OCI-M1 (cell line): ENCODE data around the gene CSRP1.

Experiments used
- DNase-seq: peaks from one replicate; lab custom pipeline; 2025; lab: John Stamatoyannopoulos, UW

The CSRP1 gene

DNA sequence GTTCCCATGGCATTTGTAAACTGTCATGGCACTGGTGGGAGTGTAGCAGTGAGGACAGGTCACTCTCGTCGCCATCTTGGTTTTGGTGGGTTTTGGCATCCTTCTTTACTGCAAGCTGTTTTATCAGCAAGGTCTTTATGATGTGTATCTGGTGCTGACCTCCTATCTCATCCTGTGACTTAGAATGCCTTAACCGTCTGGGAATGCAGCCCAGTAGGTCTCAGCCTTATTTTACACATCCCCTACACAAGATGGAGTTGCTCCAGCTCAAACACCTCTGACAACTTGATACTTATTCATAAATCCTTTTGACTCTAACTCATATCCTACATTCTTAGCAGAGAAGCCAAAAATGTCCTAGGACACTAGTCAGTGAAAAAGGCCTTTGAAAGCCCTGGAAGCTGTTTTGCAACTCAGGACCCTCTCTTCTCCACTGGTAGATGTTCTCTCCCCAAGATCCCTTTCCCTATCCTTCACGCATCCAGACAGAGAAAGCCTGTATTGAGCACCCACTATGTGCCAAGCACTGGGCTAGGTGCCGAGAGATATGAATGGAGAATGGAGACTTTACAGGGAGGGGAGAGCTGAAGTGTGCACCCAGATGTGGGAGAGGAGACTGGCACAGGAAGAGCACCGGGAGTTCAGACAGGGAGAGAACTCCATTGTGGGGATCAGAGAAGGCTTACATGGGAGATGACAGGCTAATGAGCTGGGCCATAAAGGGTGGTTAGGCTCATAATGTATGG, 6.7 kb upstream of the CSRP1 start:
- no peak for DNase-seq

DNA sequence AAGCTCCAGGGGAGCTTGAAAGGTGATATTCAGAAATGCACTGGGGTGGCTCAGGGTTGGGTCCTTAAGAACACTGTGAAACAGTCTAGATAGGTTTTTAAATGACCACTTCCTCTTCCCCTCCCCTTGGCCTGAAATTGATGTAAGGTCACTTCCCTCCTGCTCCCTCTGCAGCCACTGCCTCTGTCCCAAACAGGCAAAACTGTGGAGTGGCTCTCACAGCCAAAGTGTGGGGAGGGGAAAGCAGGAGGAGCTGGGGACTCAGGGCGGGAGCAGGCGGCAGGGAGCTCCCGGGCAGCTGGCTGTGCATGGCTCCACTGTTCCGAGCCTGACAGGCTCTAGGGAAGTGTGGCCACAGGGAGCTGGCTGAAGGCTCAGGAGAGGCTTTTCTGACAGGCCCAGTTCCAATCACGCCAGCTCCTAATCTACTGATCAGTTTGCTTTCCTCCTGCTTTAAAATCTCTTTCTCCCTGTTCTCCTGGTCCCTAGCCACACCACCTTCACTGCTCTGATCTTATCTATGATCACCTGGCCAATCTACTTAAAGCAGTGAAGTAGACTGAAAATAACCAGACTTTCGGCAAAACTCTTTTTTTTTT, 5.1 kb upstream of the CSRP1 start:
- peak; percentile 86 for DNase-seq

DNA sequence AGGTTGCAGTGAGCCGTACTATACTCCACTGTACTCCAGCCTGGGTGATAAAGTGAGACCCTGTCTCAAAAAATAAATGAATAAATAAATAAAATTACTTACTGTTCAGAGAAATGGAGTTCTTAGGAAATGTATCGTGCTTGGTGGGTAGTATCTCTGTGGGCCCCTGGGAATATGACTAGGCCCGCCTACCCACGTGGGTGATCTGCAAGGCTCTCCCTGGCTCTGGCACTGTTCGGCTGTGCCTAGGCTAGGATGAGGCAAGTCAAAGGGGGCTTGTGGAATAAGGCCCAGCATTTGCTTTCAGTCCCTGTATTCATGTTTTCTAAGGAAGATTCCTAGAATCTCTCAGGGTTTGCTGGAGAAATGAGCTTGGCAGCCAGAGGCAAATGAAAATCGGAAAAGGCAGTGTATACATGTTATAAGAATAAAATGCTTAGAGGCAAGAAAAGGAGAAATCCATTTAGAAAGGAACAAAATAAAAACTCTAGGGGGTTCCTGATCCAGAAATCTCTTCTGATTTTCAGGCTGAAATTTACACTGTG, 4.5 kb upstream of the CSRP1 start:
- no peak for DNase-seq

DNA sequence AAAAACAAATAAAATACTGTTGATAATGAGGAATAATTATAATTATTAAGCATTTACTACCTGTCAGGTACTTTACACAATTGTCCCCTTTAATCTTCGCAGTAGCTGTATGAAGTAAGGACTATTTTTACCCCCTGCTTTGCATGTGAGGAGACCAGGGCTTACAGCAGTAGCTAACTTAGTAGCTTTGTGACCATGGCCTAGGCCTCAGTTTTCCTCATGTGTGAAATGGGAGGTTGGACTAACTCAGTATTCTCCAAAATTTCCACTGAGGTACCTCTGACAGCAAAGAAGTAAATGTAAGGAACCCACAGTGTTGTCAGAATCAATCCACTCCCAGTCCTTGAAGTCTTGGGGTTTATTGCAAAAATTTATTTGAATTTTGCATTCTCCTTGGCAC, 3.8 kb upstream of the CSRP1 start:
- DNase-seq: no peak

DNA sequence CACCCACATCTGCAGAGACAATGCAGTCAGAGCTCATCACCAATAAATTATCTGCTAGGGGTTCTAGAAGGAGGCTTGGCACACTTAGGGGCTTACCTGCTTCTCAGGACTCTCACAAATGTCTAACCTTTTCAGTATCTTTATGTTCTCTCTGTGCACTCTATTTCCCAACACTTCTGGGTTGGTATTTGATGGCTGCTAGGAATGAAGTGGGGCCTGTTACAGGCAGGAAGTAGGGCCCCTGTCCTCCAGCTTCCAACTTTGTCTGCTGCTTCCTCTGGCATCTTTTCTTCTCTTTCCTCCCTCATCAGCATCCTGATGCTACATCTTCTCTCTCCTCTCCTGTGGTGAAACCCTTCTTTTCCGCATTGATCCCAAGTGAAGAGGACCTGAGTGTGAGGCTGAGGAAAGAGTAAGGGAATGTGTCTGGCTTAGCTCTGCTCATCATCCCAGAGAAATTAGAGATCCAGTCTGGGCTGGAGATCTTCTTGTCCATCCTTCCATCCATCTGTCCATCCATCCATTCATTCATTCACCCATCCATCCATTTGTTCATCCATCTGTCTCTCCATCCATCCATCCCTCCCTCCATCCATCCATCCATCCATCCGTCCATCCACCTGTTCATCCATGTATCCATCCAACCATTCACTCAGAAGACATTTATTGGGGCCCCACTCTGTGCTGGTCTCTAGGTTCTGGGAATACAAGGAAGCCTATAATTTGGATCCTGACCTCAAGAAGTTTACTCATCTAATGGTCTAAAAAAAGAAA, 2.9 kb upstream of the CSRP1 start:
- no peak for DNase-seq

DNA sequence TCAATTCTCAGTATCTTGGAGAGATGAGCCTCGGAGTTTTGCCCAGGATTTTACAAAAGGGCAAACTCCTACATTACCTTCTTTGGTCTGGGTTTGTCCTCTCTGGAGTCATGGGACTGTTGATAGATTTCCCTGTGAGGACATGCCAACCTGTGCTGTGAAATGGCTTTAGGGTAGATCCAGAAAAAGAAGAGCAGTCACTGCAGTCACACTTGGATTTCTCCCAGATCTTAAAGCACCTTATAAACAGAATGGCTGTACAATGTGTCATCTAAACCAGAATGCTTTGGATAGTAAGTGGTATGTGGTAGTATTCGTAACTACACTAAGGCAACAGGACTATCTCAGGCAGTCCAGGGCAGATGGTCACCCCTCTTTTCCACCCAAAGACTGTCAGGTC, 1.9 kb upstream of the CSRP1 start:
- DNase-seq: no peak

DNA sequence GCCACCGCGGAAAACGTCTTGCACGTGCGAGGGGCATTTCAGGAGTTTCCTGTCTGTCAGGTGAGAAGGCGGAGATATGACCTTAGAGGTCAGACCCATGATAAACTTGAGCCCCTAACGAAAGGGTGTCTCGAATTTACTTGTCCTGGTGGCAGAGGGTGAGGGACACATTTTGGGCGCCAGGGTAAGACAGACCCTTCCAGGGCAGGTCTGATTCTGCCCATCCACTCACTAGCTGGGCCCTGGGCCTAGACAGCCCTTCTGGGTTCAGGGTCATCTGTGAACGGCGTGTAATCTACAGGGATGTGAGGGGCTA, 395 bp upstream of the CSRP1 start:
- DNase-seq: no peak

DNA sequence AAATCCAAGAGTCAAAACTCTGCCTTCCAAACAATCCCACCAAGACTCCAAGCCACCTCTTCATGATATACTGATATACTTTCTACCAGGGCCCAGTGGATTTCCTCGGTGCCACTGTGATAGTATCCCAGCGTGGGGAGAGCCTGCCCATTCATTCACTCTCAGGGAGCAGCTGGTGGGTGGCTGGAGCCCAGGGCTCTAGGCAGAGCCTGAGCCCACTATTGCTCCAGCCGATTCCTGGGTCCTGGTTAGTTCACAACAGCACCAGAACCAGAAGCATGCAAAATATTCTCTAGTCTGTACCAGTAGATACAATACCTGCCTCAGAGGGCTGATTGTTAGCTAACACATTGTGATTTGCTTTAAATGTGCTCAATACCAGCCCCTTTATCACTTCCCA, 831 bp downstream of the CSRP1 start:
- no peak for DNase-seq

DNA sequence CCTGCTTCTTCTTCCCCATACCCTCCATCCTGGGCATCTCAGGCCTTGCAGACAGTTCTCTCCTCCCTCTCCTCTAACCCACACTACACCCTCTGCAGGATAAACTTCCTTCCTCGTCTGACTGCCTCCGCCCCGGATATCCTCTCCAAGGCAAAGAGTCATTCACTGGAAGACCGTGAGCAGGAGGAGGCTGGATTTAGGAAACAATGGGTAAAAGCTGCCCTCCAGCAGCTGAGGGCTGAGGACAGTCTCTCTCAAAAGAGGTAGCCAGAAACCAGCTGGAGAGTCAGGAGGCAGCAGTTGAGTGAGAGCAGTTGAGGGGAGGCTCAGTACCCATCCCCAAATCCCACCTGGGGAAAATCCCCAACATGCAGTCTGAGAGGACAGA, 1.4 kb downstream of the CSRP1 start:
- no peak for DNase-seq

DNA sequence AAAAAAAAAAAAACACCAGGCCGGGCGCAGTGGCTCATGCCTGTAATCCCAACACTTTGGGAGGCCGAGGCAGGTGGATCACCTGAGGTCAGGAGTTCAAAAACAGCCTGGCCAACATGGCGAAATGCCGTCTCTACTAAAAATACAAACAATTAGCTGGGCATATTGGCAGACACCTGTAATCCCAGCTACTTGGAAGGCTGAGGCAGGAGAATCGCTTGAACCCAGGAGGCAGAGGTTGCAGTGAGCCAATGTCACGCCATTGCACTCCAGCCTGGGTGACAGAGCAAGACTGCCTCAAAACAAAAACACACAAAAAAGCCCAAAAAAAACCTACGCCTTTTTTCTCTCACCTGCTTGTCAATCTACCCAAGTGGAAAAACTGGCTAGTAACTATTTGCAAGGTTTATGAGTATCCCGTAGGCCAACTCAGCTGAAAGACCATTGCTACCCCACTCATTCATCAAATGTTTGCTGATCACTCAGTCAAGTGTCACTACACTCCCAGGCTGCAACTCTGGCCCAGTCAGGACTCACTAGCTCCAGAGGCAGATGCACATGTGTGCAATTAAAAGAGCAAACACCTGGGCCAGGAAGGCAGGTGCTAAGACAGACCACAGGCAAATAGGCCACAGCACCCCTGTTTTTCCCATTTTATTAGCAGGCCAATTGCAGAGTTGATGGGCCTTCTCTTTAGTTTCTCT, 2.0 kb downstream of the CSRP1 start:
- no peak for DNase-seq

DNA sequence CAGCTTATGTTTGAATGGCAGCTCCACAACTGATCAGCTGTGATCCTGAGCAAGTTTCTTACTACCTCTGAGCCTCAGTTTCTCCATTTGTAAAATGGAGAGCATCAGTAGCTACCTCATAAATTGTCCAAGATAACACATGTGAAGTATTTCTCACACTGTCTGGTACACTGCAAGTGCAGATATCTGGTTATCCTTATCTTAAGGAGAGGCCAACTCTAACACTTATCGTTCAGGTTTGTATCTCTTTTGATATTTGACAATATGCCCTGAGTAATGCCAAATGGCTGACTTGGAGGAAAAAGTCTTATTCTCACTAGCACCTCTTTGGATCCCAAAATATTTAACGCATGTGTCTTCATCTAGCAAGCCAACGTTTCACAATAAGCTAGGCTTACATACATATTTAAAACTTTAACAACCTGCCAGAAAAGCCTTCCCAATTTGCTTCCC, 2.7 kb downstream of the CSRP1 start:
- DNase-seq: no peak

DNA sequence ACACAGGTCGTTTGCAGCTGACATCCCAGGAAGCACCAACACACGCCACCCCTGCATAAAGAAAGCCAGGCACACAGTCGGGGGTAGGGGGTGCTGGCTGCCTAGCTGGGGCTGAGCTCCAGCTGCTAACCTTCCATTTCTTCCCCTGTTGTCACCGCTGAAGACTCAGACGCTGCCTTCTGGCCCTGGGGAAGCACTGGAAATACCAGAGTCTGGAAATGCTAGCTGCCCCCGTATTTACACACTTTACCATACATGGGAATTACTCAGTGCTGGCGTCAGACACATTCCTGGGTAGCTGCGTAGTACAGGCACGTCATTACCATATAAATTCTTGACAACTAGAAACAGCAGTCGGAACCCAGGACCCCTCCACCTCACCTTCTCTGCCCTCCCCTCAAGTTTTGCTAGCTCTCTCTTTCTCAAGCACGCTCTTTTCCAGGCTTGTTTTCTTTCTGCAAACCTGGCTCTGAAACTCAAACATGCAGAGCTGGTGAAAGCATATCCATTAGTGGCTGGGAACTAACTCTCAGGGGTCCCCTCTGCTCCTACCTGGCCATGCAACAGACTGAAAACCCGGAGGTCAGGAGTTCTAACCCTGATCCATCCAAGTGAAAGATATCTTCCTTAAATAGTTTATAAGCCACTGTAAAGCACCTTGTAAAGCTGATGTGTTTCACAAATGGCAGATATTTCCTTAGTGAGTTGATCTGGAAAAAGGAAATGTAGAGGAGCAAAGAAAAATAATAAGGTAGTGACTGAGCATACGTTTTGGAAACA, 3.3 kb downstream of the CSRP1 start:
- no peak for DNase-seq

DNA sequence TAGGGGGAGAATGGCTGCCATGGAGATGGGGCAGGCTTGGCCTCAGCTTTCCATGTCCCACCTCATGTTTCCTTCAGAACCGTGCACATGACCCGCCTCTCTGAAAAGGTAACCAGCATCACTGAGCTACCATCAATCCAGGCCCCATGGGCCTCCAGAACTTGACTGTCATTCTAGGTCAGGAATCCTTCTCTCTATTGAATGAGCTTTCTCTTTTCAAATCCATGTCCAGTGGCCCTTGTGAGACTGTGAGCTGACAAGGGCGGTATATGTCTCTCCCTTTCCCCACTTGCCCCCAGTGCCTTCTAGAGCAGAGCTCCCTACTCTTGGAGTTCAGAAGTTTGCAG, 4.4 kb downstream of the CSRP1 start:
- DNase-seq: no peak

DNA sequence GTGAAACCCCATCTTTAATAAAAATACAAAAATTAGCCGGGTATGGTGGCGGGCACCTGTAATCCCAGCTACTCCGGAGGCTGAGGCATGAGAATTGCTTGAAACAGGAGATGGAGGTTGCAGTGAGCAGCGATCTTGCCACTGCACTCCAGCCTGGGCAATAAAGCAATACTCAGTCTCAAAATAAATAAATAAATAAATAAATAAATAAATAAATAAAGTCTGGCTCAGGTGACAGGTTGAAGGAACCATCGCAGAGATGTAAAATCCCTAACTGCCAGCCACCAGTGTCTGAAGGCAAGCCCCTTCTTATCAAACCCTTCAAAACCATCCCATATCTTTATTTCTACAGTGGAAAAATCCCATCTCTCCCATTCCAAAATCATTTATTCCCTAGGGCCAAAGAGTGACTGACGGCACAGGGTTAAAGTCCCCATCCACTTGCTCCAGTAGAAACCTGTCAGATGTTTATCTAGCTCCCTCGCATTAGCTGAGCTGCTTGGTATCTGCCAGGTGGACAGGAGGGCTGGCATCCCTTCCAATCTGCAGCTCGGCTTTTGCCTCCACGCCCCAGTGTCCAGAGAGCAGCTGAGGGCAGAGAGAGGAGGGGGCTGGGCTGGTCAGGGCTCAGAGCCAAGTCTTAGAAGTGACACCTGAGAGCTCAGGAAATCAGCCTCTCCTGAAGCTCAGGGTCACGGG, 5.0 kb downstream of the CSRP1 start:
- DNase-seq: no peak

DNA sequence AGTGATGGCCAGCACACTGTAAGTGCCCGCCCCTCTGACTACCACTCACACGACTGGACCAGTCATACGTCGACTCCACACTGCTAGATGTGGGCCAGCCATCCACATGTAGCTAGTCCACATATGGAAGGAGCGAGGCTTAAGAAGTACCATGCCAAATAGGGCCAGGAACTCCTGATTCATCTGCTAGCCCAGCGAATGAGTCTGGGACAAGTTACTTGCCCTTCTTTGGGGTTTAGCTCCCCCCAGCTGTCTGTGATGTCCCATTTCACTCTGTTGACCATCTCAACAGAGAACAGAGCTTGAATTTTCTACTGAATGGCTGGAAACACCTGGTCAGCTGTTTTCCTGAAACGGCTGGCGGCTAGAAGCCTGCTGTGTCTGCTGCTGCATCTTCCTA, 5.8 kb downstream of the CSRP1 start:
- no peak for DNase-seq

DNA sequence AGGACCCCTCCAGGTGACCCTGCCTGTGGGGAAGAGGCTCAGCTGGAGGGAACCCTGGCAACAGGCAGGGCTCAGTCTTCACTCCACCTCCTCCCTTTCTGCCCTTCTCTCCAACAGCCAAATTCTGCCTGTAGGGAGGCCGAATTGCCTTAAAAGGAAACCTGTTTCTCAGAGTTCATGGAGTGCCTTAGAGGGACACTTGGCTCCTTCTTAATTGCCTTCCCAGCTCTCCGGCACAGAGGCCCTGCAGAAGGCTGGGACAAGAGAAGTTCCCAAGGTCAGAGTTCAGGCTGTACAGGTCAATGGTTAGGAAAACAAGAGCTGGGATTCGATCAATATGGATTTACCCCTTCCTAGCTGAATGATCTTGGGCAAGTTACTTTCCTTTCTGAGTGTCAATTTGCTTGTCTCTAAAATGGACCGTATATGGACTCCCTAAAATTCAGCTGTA, 6.2 kb downstream of the CSRP1 start:
- no peak for DNase-seq

DNA sequence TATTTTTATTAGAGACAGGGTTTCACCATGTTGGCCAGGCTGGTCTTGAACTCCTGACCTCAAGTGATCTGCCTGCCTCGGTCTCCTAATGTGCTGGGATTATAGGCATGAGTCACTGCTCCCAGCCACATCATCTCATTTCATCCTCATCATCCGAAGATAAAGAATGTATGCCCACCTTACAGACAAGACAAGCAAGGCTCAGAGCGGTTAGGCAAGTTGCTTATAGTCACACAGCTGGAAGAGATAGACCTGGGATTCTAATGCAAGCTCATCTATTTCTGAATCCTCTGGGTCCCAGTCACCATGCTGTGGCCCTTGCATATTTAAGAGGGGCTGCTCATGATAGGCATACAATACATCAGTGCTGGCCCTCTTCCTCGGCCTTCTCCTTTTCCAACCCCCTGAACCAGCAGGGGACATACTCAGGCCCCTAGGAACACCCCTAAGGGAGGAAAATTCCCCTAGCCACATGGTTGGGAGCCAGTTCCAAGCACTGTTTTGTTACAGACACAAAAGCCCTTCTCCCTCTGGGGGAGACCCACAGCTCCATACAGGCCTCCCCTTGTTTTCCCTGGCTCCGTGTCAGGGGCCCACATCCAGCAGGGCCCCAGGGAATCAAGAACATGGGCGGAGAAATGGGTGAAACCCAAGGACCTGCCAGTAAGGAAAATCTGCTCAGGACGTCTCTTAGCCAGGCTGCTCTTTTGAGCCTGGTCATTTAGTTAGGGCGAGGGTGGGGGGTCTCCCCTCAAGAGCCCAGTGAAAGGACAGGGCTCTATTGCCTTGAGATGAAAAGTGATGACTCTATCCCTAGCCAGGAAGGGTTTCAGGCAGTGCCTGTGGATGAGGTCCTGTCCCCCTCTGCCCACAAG, 6.9 kb downstream of the CSRP1 start:
- no peak for DNase-seq

DNA sequence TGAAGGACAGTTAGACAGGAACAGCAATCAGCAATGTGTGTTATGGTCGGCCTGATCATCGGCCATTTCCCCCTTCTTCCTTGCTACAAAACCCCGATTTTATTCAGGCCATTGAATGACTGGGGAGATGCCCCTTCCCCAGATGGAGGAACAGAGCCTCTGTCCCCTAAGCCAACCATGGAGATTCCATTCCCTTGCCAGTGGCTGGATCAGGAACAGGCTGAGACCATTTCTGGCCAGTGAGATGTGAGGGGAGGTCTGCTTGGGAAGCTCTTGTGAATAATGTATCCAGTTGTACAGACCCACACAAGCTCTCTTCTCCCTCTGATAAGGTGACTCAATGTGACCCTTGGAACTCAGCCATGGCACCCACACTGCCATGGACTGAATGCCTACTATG, 7.7 kb downstream of the CSRP1 start:
- no peak for DNase-seq

DNA sequence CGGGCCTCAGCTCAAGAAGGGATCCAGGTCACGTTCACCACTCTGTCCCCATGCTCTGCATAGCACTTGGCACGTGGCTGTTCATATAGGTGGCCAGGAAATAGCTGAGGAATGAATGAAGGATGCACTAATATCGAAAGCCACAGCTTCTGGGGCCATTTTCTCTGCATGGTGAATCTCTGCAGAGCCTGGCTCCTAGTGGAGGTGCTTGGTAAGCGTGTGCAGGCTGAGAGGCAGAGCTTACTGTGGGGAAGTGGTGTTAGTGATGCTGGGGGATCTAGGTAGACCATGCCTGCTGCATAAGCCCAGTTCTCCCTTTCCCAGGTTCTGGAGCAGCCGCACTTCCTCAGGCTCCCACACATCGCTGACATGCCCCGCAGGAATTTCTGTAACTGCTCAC, 8.3 kb downstream of the CSRP1 start:
- no peak for DNase-seq

DNA sequence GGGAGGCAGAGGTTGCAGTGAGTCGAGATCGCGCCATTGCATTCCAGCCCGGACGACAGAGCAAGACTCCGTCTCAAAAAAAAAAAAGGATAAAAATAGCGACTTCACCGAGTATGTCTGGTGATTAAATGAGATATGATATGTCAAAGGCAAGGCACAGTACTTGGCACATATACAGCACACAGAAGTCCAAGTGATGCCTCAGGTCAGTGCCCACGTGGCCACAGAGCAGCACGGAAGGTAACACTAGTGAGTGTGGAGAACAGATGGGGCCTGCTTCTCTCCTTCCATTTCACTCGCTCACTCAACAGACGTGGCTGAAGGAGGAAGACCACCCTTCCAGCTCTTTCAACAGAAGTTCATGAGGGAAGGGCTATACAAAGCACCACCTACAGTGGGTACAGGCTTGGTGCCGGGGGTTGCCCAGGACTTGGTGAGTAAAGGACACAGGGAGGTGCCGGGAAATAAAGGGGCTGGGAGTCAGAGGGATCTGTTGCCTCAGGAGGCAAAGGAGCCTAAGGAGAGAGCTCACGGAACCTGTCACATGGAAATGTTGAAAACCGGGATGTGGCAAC, 8.9 kb downstream of the CSRP1 start:
- DNase-seq: no peak
